Mesothelial cell of epicardium (in vitro differentiated cells): ENCODE results near the gene NKX2-8. TPM values are rescaled to one million over a fixed set of nuclear protein-coding genes. Genes with fewer than 3 reads are reported as not detected.

Experiments
- DNase-seq, 2 experiments: peaks; one replicate each; pipeline ENCODE4 v3.0.0; 2021; ENCODE audit warnings: low spot score in 2 of 2; ENCODE audit not compliant: unreplicated experiment in 2 of 2
- H3K27ac Mint-ChIP-seq: 2 replicates; pipeline ENCODE4 v1.8.0; 2021; ENCODE audit warnings: mixed read lengths
- H3K27me3 Mint-ChIP-seq: 2 replicates; pipeline ENCODE4 v1.8.0; 2021; ENCODE audit warnings: low read depth, mixed read lengths
- H3K36me3 Mint-ChIP-seq: 2 replicates; pipeline ENCODE4 v1.8.0; 2021; ENCODE audit warnings: mixed read lengths
- H3K4me1 Mint-ChIP-seq: 2 replicates; pipeline ENCODE4 v1.8.0; 2021; ENCODE audit warnings: mixed read lengths
- H3K4me3 Mint-ChIP-seq: 2 replicates; pipeline ENCODE4 v1.8.0; 2021; ENCODE audit warnings: mild to moderate bottlenecking, moderate library complexity, mixed read lengths
- H3K9me3 Mint-ChIP-seq: 2 replicates; pipeline ENCODE4 v1.8.0; 2021; ENCODE audit warnings: mixed read lengths
- CTCF ChIP-seq: fragments of 200-600 bp; sonication (generic); IDR thresholded peaks from one replicate; pipeline ENCODE4 v1.5.0; 2021; ENCODE audit warnings: antibody characterized with exemption; ENCODE audit not compliant: unreplicated experiment
- total RNA-seq: library from RNA; stranded (reverse); gene quantifications from 3 replicates; pipeline ENCODE4 v1.2.1, GENCODE V29; 2021

NKX2-8 gene
- total RNA-seq, 1 donor from 2014 or later = not detected

DNA sequence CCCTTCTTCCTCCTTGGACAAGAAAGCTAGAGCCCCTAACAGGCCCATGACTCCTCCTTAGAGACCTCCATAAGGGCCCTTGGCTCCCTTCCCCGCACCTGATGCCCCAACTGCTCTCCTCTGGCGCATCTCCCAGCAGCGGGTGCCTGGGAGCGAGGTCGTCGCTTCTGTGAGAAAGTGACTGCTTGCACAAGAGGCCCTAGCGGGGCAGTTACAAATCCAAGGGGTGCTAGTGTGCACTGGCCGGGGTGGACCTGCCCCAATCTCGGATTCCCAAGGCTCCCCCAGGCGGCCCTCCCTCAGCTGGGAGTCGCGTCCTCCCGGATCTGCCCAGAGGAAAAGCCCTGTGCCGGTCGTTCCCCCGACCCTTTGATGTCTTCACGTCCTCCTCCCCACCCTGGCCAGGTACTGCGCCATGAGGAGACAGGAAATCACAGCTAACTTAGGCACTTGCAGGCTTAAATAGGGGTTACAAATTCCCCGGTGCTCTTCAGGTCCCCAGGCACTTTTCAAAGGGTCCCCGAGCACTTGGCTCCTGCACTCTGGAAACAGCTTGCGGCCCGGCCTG, 2.8 kb downstream of the NKX2-8 start:
- no peaks in the 10 kb centered on the region for H3K9me3 Mint-ChIP-seq
- no peak for DNase-seq
- no peak overlapping the region for H3K27ac Mint-ChIP-seq
- H3K4me1 Mint-ChIP-seq = peaks cover 13% of the 10 kb centered on the region
- no peaks in the 10 kb centered on the region for H3K36me3 Mint-ChIP-seq
- H3K27me3 Mint-ChIP-seq = peaks cover 36% of the 10 kb centered on the region
- H3K4me3 Mint-ChIP-seq = no peak overlapping the region
- no peak for TF ChIP-seq CTCF

- Mint-ChIP-seq H3K36me3 (no peaks in the 10 kb centered on the region), H3K27me3 (peaks cover 31% of the 10 kb centered on the region), H3K4me3 (no peak overlapping the region), H3K9me3 (no peaks in the 10 kb centered on the region), H3K27ac (no peak overlapping the region), H3K4me1 (peaks cover 13% of the 10 kb centered on the region)
- no peak for DNase-seq
- no peak for TF ChIP-seq CTCF
Observed at GRCh38 chr14:36579001-36579555, 3.3 kb downstream of the NKX2-8 start.

- H3K27ac Mint-ChIP-seq = no peak overlapping the region
- no peak overlapping the region for H3K4me3 Mint-ChIP-seq
- DNase-seq = no peak
- TF ChIP-seq CTCF = no peak
- H3K9me3 Mint-ChIP-seq = no peaks in the 10 kb centered on the region
- no peaks in the 10 kb centered on the region for H3K36me3 Mint-ChIP-seq
- H3K27me3 Mint-ChIP-seq = peaks cover 60% of the 10 kb centered on the region
- H3K4me1 Mint-ChIP-seq = no peaks in the 10 kb centered on the region
Observed at GRCh38 chr14:36570065-36570464, 12.3 kb downstream of the NKX2-8 start.

GRCh38 chr14:36556811-36557433, 25.5 kb downstream of the NKX2-8 start:
- TF ChIP-seq CTCF = peak; percentile 55
- Mint-ChIP-seq H3K36me3 (no peaks in the 10 kb centered on the region), H3K27me3 (peaks cover 45% of the 10 kb centered on the region), H3K4me3 (no peak overlapping the region), H3K9me3 (no peaks in the 10 kb centered on the region), H3K27ac (no peak overlapping the region), H3K4me1 (no peaks in the 10 kb centered on the region)
- DNase-seq = no peak

DNA sequence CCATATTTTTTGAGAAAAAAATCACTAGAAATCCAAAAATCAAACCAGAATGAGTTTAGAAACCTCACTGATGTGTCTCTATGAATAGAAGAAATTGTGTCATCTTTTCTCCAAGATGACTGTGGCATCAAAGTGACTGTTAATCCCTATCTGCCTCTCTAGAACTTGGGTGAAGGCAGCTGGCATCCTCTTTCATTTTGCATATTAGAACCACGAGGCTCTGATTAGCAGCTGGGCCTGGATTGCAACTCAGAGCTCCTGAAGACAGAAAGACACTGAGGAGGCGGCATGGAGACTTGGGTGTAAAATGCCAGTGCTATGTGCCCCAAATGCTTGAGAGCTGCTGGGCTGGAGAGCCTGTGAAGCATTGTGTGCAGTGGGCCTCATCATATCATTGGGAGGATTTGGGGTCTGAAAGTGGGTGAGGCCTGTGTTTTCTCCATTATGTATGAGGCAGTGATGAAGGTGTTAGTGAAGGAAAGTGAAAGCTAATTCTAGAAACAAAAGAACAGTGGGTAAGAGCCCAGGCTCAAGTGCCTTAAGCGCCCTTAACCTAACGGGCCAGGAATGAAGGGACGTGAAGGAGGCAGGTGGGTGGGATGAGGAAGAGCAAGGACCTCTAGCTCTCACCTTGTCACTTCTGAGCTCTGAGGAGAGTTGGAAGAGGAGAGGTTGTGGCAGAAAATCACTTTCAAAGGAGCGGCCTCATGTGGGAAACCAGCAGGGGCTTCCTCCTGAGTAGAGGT, 26.2 kb downstream of the NKX2-8 start:
- Mint-ChIP-seq H3K4me1 (no peaks in the 10 kb centered on the region), H3K27ac (no peak overlapping the region), H3K36me3 (no peaks in the 10 kb centered on the region), H3K4me3 (no peak overlapping the region), H3K27me3 (peaks cover 41% of the 10 kb centered on the region), H3K9me3 (no peaks in the 10 kb centered on the region)
- TF ChIP-seq CTCF = no peak
- no peak for DNase-seq
